Tibial artery (tissue), 4 donors: ENCODE measurements around the gene NPHP4.
"Not testable (repeated sequence)": the region's sequence is repeated elsewhere in the genome, so short reads cannot be mapped to it uniquely, and the experiment has no call there.

Experiments
- DNase-seq, 2 donors: peaks; one replicate each; pipeline ENCODE4 v3.0.0-alpha.2; 2019
- H3K27ac ChIP-seq, 2 donors: fragments of 200-600 bp; sonication (generic) in 1 of 2; 1 replicate in 1 of 2; 2 replicates in 1 of 2; pipeline ENCODE4 v1.5.1; 2018 to 2019; ENCODE audit warnings: mild to moderate bottlenecking in 1 of 2
- H3K27me3 ChIP-seq, 2 donors: fragments of 200-600 bp; sonication (generic) in 1 of 2; one replicate each; pipeline versions ENCODE4 v1.5.1 to v1.6.0; 2016 to 2019
- H3K36me3 ChIP-seq, 3 donors: fragments of 200-600 bp; sonication (generic) in 2 of 3; one replicate each; pipeline ENCODE4 v1.5.1; 2016 to 2019; ENCODE audit warnings: mild to moderate bottlenecking in 2 of 3
- H3K4me1 ChIP-seq, 4 donors: fragments of 200-600 bp; sonication (generic) in 2 of 4; 1 replicate in 3 of 4; 2 replicates in 1 of 4; pipeline ENCODE4 v1.5.1; 2016 to 2019
- H3K4me3 ChIP-seq, 2 donors: fragments of 200-600 bp; sonication (generic) in 1 of 2; 1 replicate in 1 of 2; 2 replicates in 1 of 2; pipeline ENCODE4 v1.5.1; 2018 to 2019; ENCODE audit warnings: mild to moderate bottlenecking in 2 of 2
- H3K9me3 ChIP-seq, 3 donors: fragments of 200-600 bp; sonication (generic) in 1 of 3; one replicate each; pipeline ENCODE4 v1.5.1; 2016 to 2019
- CTCF ChIP-seq, 2 experiments: fragments of 200-600 bp in 1 of 2; fragments of 450-650 bp in 1 of 2; IDR thresholded peaks; one replicate each; pipeline ENCODE4 v1.5.1; 2017 to 2019; ENCODE audit warnings: antibody characterized with exemption in 2 of 2, mild to moderate bottlenecking in 1 of 2, moderate library complexity in 1 of 2
- intact Hi-C: fragments of 100-400 bp; cut with DNase I; formaldehyde crosslinking; loops from one replicate; pipeline ENCODE4 v1.15.0; 2023; ENCODE audit warnings: low total_unique reads

The NPHP4 gene

GRCh38 chr1:6023346-6023745 is 31.1 kb upstream of the NPHP4 start:
- no peak overlapping the region for H3K4me3 ChIP-seq
- peaks cover 0 to 8% (median 0%) of the 10 kb centered on the region in 4 donors for H3K4me1 ChIP-seq
- H3K9me3 ChIP-seq, result no peaks in the 10 kb centered on the region
- H3K27ac ChIP-seq, result no peak overlapping the region
- H3K27me3 ChIP-seq, result peaks cover 0 to 30% of the 10 kb centered on the region in 2 donors
- no peaks in the 10 kb centered on the region for H3K36me3 ChIP-seq
- intact Hi-C loops, result no loop called here
- no peak for TF ChIP-seq CTCF (IDR thresholded peaks at IDR 0.05)
- DNase-seq, result no peak

- Histone ChIP-seq H3K9me3 (no peaks in the 10 kb centered on the region), H3K27ac (no peak overlapping the region), H3K4me3 (no peak overlapping the region), H3K4me1 (peaks cover 0 to 8% (median 0%) of the 10 kb centered on the region in 4 donors), H3K36me3 (no peaks in the 10 kb centered on the region), H3K27me3 (peaks cover 0 to 22% of the 10 kb centered on the region in 2 donors)
- no peak for TF ChIP-seq CTCF (IDR thresholded peaks at IDR 0.05)
- no peak for DNase-seq
- intact Hi-C loops, result no loop called here
Measured at GRCh38 chr1:6022193-6022592, 30.0 kb upstream of the NPHP4 start.

GRCh38 chr1:6019166-6019845 is 27.1 kb upstream of the NPHP4 start:
- H3K9me3 ChIP-seq, result no peaks in the 10 kb centered on the region
- H3K36me3 ChIP-seq, result no peaks in the 10 kb centered on the region
- H3K27me3 ChIP-seq, result no peaks in the 10 kb centered on the region
- no peaks in the 10 kb centered on the region for H3K4me1 ChIP-seq
- no peak for DNase-seq
- TF ChIP-seq CTCF (IDR thresholded peaks at IDR 0.05), result no peak
- no peak overlapping the region for H3K27ac ChIP-seq
- H3K4me3 ChIP-seq, result no peak overlapping the region
- intact Hi-C loops, result no loop called here

GRCh38 chr1:6017654-6018053 is 25.4 kb upstream of the NPHP4 start:
- DNase-seq, H3K9me3 ChIP-seq, H3K27me3 ChIP-seq, intact Hi-C loops, H3K36me3 ChIP-seq, H3K4me3 ChIP-seq, H3K27ac ChIP-seq, H3K4me1 ChIP-seq: not testable (repeated sequence)

- no peaks in the 10 kb centered on the region for H3K9me3 ChIP-seq
- DNase-seq, result no peak
- H3K4me1 ChIP-seq, result no peaks in the 10 kb centered on the region
- H3K4me3 ChIP-seq, result no peak overlapping the region
- TF ChIP-seq CTCF (IDR thresholded peaks at IDR 0.05), result no peak
- no peak overlapping the region for H3K27ac ChIP-seq
- intact Hi-C loops, result no loop called here
- H3K36me3 ChIP-seq, result no peaks in the 10 kb centered on the region
- no peaks in the 10 kb centered on the region for H3K27me3 ChIP-seq
Measured at GRCh38 chr1:6016191-6016865, 24.1 kb upstream of the NPHP4 start.

- Histone ChIP-seq H3K9me3 (no peaks in the 10 kb centered on the region), H3K4me1 (no peaks in the 10 kb centered on the region), H3K27me3 (no peaks in the 10 kb centered on the region), H3K27ac (no peak overlapping the region), H3K36me3 (no peaks in the 10 kb centered on the region), H3K4me3 (no peak overlapping the region)
- no peak for TF ChIP-seq CTCF (IDR thresholded peaks at IDR 0.05)
- no peak for DNase-seq
- intact Hi-C loops, result no loop called here
Measured at GRCh38 chr1:6014130-6014999, 22.1 kb upstream of the NPHP4 start.
